Left lung (tissue), 10 donors: ENCODE results near the gene PLB1. TPM values are rescaled to one million over a fixed set of nuclear protein-coding genes. Genes with fewer than 3 reads are reported as not detected.

Source experiments
- ATAC-seq: fragments of 200-7000 bp; cut with Tn5 transposase; one replicate; pipeline ENCODE4 v1.9.1; 2020; ENCODE audit warnings: moderate library complexity
- DNase-seq, 4 donors: peaks; one replicate each; pipeline ENCODE4 v3.0.0-alpha.2; 2013 to 2020
- H3K27ac ChIP-seq, 2 donors: fragments of 200-600 bp; sonication (generic) in 1 of 2; one replicate each; pipeline versions ENCODE4 v1.5.0 to v1.8.0; 2020 to 2021
- H3K27me3 ChIP-seq, 2 donors: fragments of 200-600 bp; sonication (generic) in 1 of 2; one replicate each; pipeline versions ENCODE4 v1.5.0 to v1.8.0; 2020 to 2021
- H3K36me3 ChIP-seq, 2 donors: fragments of 200-600 bp; sonication (generic) in 1 of 2; one replicate each; pipeline versions ENCODE4 v1.5.0 to v1.8.0; 2020 to 2021
- H3K4me1 ChIP-seq, 2 donors: fragments of 200-600 bp; one replicate each; pipeline ENCODE4 v1.8.0; 2021
- H3K4me3 ChIP-seq, 2 donors: fragments of 200-600 bp; sonication (generic) in 1 of 2; one replicate each; pipeline versions ENCODE4 v1.5.0 to v1.8.0; 2020 to 2021; ENCODE audit warnings: mild to moderate bottlenecking in 1 of 2
- H3K9me3 ChIP-seq, 2 donors: fragments of 200-600 bp; sonication (generic) in 1 of 2; one replicate each; pipeline versions ENCODE4 v1.5.0 to v1.8.0; 2020 to 2021
- intact Hi-C, 2 donors: fragments of 100-400 bp; cut with DNase I; formaldehyde crosslinking; loops; one replicate each; pipeline versions ENCODE4 v1.11.2 to v1.14.2; 2022
- polyA plus RNA-seq, 6 donors: library from polyadenylated mRNA; unstranded; fragments of 120-200 nt; gene quantifications; one replicate each; pipeline ENCODE4 v1.2.1, GENCODE V29; 2013; ENCODE audit not compliant: insufficient read length in 6 of 6
- total RNA-seq, 2 donors: library from RNA; stranded (reverse); fragmentation: NEBNext Ultra II Directional; extraction: Animal tissue kit (Norgen Biotek cat#: 25700); gene quantifications; one replicate each; pipeline ENCODE4 v1.2.1, GENCODE V29; 2021
- TF ChIP-seq, protein P1 (sequence below), 2 donors: fragments of 200-600 bp; sonication (generic) in 1 of 2; IDR thresholded peaks; one replicate each; pipeline versions ENCODE4 v1.5.0 to v1.8.0; 2021; ENCODE audit warnings: antibody characterized with exemption in 2 of 2
- donor health status: DM: no; HTN: yes; CAD: no.
- donor health status: DM: no; HTN: no; CAD: no.

The PLB1 gene
- total and polyA plus RNA-seq, 8 donors, result 0.94 to 6.8 (median 1.9) TPM

DNA sequence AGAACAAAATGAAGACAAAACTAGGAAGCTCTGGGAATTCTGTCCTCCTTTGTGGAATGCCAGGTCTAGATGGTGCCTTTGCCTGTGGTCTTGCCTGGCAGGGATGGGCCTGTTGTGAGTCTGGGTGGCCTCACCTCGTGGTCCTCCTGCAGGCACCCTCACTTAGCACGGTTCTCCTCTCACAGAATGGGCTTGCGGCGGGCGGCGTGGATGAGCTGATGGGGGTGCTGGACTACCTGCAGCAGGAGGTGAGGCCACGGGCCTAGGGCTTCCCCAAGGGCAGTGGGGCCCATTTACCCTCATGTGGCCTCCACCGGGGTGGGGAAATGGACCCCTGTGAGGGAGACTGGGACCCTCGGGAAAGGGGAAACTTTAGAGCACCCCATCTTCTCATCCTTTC, 42.3 kb downstream of the PLB1 start:
- Histone ChIP-seq H3K4me3 (no peak overlapping the region), H3K27ac (no peak overlapping the region), H3K4me1 (no peaks in the 10 kb centered on the region), H3K9me3 (no peaks in the 10 kb centered on the region), H3K36me3 (no peaks in the 10 kb centered on the region), H3K27me3 (no peaks in the 10 kb centered on the region)
- ATAC-seq, result no peak
- no peak for DNase-seq
- TF ChIP-seq, protein P1, sequence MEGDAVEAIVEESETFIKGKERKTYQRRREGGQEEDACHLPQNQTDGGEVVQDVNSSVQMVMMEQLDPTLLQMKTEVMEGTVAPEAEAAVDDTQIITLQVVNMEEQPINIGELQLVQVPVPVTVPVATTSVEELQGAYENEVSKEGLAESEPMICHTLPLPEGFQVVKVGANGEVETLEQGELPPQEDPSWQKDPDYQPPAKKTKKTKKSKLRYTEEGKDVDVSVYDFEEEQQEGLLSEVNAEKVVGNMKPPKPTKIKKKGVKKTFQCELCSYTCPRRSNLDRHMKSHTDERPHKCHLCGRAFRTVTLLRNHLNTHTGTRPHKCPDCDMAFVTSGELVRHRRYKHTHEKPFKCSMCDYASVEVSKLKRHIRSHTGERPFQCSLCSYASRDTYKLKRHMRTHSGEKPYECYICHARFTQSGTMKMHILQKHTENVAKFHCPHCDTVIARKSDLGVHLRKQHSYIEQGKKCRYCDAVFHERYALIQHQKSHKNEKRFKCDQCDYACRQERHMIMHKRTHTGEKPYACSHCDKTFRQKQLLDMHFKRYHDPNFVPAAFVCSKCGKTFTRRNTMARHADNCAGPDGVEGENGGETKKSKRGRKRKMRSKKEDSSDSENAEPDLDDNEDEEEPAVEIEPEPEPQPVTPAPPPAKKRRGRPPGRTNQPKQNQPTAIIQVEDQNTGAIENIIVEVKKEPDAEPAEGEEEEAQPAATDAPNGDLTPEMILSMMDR (IDR thresholded peaks at IDR 0.05), result no peak
- intact Hi-C loops, result no loop called here

DNA sequence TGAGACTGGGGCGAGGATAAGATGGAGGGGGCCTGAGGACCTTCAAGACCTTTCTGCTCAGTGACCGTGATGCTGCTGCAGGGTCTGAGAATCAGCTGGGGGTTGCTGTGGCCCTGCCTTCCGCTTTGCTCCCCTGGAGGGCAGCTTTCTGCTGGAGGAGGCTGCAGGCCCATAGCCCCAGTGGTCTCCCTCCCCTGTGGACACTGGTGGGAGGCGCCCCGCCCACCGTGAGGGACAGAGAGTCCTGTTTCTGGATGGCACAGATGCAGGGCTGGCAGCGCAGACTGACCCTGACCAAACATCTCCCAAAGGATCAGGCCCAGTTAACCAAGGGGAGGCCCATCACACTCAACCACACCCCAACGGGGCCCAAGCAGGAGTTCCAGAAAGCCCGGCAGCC, 42.8 kb downstream of the PLB1 start:
- TF ChIP-seq, protein P1 (IDR thresholded peaks at IDR 0.05), result no peak
- Histone ChIP-seq H3K27me3 (no peaks in the 10 kb centered on the region), H3K27ac (no peak overlapping the region), H3K4me1 (no peaks in the 10 kb centered on the region), H3K36me3 (no peaks in the 10 kb centered on the region), H3K9me3 (no peaks in the 10 kb centered on the region), H3K4me3 (no peak overlapping the region)
- no peak for DNase-seq
- intact Hi-C loops, result no loop called here
- ATAC-seq, result no peak

DNA sequence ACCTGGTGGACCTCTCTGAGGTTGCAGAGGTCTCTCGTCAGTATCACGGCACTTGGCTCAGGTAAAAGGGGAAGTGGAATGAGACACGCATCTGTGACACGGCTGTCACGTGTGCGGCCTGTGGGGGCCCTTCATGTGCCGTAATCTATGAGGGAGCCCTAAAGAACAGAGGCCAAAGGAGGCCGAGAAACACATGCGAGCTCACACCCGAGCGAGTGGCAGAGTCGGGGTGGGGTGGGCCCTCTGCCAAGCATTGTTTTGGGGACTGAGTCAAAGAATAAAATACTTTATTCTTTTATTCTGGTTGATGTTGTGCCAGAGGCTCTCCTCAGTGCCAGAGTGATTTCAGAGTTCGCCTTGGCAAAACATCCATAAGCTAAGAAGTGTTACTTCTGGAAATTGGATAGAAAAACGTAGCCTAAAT, 43.3 kb downstream of the PLB1 start:
- Histone ChIP-seq H3K4me1 (no peaks in the 10 kb centered on the region), H3K9me3 (no peaks in the 10 kb centered on the region), H3K27ac (no peak overlapping the region), H3K27me3 (no peaks in the 10 kb centered on the region), H3K36me3 (no peaks in the 10 kb centered on the region), H3K4me3 (no peak overlapping the region)
- intact Hi-C loops, result no loop called here
- ATAC-seq, result no peak
- no peak for DNase-seq
- TF ChIP-seq, protein P1 (IDR thresholded peaks at IDR 0.05), result no peak

DNA sequence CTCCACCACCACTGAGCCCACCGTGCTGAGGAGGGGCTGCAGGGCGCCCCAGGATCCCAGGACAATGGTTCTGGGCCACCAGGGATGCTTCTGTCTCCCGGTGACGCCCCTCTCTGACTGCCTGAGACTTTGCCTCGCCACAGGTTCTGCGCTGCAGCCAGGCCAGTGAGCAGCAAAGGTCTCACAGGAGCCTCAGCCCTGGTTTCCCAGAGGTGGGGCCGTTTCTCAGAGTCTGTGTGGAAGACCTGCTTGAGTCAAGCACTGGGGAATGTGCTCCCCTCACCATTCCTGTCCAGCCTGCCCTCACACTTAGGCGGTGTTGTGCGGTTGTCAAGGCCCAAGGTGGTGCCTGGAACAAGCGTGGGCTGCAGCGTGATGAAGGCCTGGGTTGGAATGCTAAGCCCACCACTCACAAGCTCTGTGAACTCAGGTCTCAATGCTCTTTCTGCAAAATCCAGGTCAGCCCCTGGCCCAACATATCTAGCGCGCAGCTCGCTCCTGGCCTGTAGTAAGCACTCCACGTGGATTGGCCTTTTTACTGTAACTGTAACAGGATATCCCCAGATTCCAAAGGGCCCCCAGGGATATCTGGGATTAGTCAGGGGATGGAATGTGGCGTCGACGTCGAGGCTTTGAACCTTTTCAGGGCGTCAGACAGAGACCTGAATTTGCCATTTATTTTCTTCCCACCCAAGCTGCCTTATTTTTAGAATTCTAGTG, 47.6 kb downstream of the PLB1 start:
- no peaks in the 10 kb centered on the region for H3K27me3 ChIP-seq
- no peak for DNase-seq
- TF ChIP-seq, protein P1 (IDR thresholded peaks at IDR 0.05), result no peak

DNA sequence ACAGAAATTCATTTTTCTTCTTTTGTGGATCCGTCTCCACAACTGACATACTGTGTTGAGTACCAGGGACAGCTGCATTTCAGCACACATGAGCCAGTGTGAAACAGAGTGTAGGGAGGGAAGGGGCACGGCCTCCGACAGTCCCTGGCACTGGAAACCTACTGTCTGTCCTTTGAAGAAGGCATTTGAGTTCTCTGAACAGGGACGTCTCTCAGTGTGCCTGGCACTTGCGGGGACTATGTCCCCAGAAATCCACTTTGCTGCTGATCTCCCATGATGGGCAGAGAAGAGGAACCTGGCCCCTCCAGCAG, 48.1 kb downstream of the PLB1 start:
- intact Hi-C loops, result no loop called here
- no peak for ATAC-seq
- Histone ChIP-seq H3K27me3 (no peaks in the 10 kb centered on the region), H3K27ac (no peak overlapping the region), H3K36me3 (no peaks in the 10 kb centered on the region), H3K4me3 (no peak overlapping the region), H3K9me3 (no peaks in the 10 kb centered on the region), H3K4me1 (no peaks in the 10 kb centered on the region)
- no peak for DNase-seq
- TF ChIP-seq, protein P1 (IDR thresholded peaks at IDR 0.05), result no peak

More for the DNA sequence above, 47.6 kb downstream of the PLB1 start:
- no peaks in the 10 kb centered on the region for H3K36me3 ChIP-seq
- no peak for ATAC-seq
- H3K9me3 ChIP-seq, result no peaks in the 10 kb centered on the region
- H3K4me1 ChIP-seq, result no peaks in the 10 kb centered on the region
- intact Hi-C loops, result no loop called here
- no peak overlapping the region for H3K4me3 ChIP-seq
- H3K27ac ChIP-seq, result no peak overlapping the region
